SK-N-DZ (cell line): ENCODE results near the gene CCAR1. TPM values are rescaled to one million over a fixed set of nuclear protein-coding genes. Genes with fewer than 3 reads are reported as not detected.
"Not testable (repeated sequence)": the region's sequence is repeated elsewhere in the genome, so short reads cannot be mapped to it uniquely, and the experiment has no call there.

Experiments used
- DNase-seq: peaks from one replicate; pipeline ENCODE4 v3.0.0-alpha.2; 2015; ENCODE audit warnings: low spot score
- polyA plus RNA-seq, 2 experiments: library from polyadenylated mRNA; depleted of rRNA; stranded (reverse); fragments of >200 nt; gene quantifications; 2 replicates each; pipeline ENCODE4 v1.2.3, GENCODE V29; 2014

The CCAR1 gene
- 48.1 and 59.3 TPM in 2 replicates for polyA plus RNA-seq (2014; cell fraction: cytosol; rRNA removed)
- polyA plus RNA-seq (2014; cell fraction: nucleus; rRNA removed) = 85.9 and 139 TPM in 2 replicates

GRCh38 chr10:68720793-68721672, at the start of gene CCAR1:
Gene CCAR1, plus strand, starts transcription at chr10:68721239. Its CDS starts 1,266 bp downstream, at chr10:68722505.
- DNase-seq = peak; percentile 100

GRCh38 chr10:68684413-68684812, 36.6 kb upstream of the CCAR1 start:
- DNase-seq = no peak

- DNase-seq = no peak
Observed at GRCh38 chr10:68696018-68696417, 25.0 kb upstream of the CCAR1 start.

GRCh38 chr10:68697106-68697505, 23.9 kb upstream of the CCAR1 start:
- DNase-seq = no peak

- DNase-seq = no peak
Observed at GRCh38 chr10:68700197-68700596, 20.8 kb upstream of the CCAR1 start.

- DNase-seq = no peak
Observed at GRCh38 chr10:68705548-68705947, 15.5 kb upstream of the CCAR1 start.

- not testable (repeated sequence) for DNase-seq
Observed at GRCh38 chr10:68708987-68709386, 12.1 kb upstream of the CCAR1 start.

GRCh38 chr10:68713065-68713464, 8.0 kb upstream of the CCAR1 start:
- not testable (repeated sequence) for DNase-seq

- DNase-seq = no peak
Observed at GRCh38 chr10:68717435-68717834, 3.6 kb upstream of the CCAR1 start.

GRCh38 chr10:68721673-68722335, 765 bp downstream of the CCAR1 start:
- peak; percentile 43 for DNase-seq

GRCh38 chr10:68725016-68725415, 4.0 kb downstream of the CCAR1 start:
- no peak for DNase-seq

GRCh38 chr10:68727146-68727545, 6.1 kb downstream of the CCAR1 start:
- DNase-seq = no peak

GRCh38 chr10:68732651-68733050, 11.6 kb downstream of the CCAR1 start:
- no peak for DNase-seq

GRCh38 chr10:68734349-68734748, 13.3 kb downstream of the CCAR1 start:
- no peak for DNase-seq

GRCh38 chr10:68735119-68735518, 14.1 kb downstream of the CCAR1 start:
- DNase-seq = no peak

GRCh38 chr10:68735739-68736138, 14.7 kb downstream of the CCAR1 start:
- DNase-seq = not testable (repeated sequence)

- not testable (repeated sequence) for DNase-seq
Observed at GRCh38 chr10:68740676-68741075, 19.6 kb downstream of the CCAR1 start.

- no peak for DNase-seq
Observed at GRCh38 chr10:68742397-68742796, 21.4 kb downstream of the CCAR1 start.

GRCh38 chr10:68752711-68753350, 31.8 kb downstream of the CCAR1 start:
- DNase-seq = no peak

GRCh38 chr10:68756246-68756645, 35.2 kb downstream of the CCAR1 start:
- no peak for DNase-seq

GRCh38 chr10:68756766-68757165, 35.7 kb downstream of the CCAR1 start:
- no peak for DNase-seq

- no peak for DNase-seq
Observed at GRCh38 chr10:68759223-68759863, 38.3 kb downstream of the CCAR1 start.
